SU-DHL-6 (cell line): ENCODE results near the gene BIK.

Source experiments
- H2AFZ ChIP-seq: fragments of 200-600 bp; sonication (generic); 2 replicates; pipeline ENCODE4 v1.6.1; 2014; ENCODE audit warnings: low read depth, mild to moderate bottlenecking, moderate library complexity, mixed read lengths, antibody characterized with exemption, low read length; ENCODE audit not compliant: severe bottlenecking
- H3F3A ChIP-seq: fragments of 200-600 bp; shearing (Covaris generic); 2 replicates; pipeline ENCODE4 v1.6.0; 2016; ENCODE audit warnings: antibody characterized with exemption, mild to moderate bottlenecking; ENCODE audit not compliant: insufficient read depth
- H3K27ac ChIP-seq: fragments of 200-600 bp; sonication (generic); 2 replicates; pipeline ENCODE4 v1.5.1; 2016; ENCODE audit warnings: low read depth, mild to moderate bottlenecking, low read length, moderate library complexity, mixed read lengths
- H3K27me3 ChIP-seq: fragments of 200-600 bp; sonication (generic), shearing (Covaris generic); 2 replicates; pipeline ENCODE4 v1.6.0; 2014; ENCODE audit warnings: mild to moderate bottlenecking, low read length
- H3K36me3 ChIP-seq: fragments of 200-600 bp; sonication (generic); 2 replicates; pipeline ENCODE4 v1.6.1; 2014; ENCODE audit warnings: mild to moderate bottlenecking, low read length, mixed read lengths
- H3K4me2 ChIP-seq: fragments of 300-600, 200-600 bp; shearing (Covaris generic), sonication (generic); 2 replicates; pipeline ENCODE4 v1.6.0; 2014; ENCODE audit warnings: low read length, low read depth, mild to moderate bottlenecking; ENCODE audit not compliant: poor library complexity, severe bottlenecking
- H3K4me3 ChIP-seq: fragments of 200-600 bp; sonication (generic); 2 replicates; pipeline ENCODE4 v1.5.1; 2014; ENCODE audit warnings: antibody characterized with exemption, low read length, mild to moderate bottlenecking, mixed read lengths; ENCODE audit not compliant: insufficient read depth, poor library complexity, severe bottlenecking
- H3K79me2 ChIP-seq: fragments of 200-600 bp; sonication (generic); 2 replicates; pipeline ENCODE4 v1.6.1; 2014; ENCODE audit warnings: mild to moderate bottlenecking, low read length, moderate library complexity; ENCODE audit not compliant: insufficient read depth
- H3K9ac ChIP-seq: fragments of 200-600 bp; sonication (generic); 2 replicates; pipeline ENCODE4 v1.7.0; 2014; ENCODE audit warnings: mild to moderate bottlenecking, low read length
- H3K9me2 ChIP-seq: fragments of 200-600 bp; sonication (generic); replicated peaks from 2 replicates; pipeline ENCODE4 v1.6.1; 2014; ENCODE audit warnings: low read length; ENCODE audit not compliant: insufficient read depth
- H3K9me3 ChIP-seq: fragments of 200-600 bp; sonication (generic); 2 replicates; pipeline ENCODE4 v1.6.1; 2014; ENCODE audit warnings: low read length, mixed read lengths; ENCODE audit not compliant: insufficient read depth
- H4K20me1 ChIP-seq: fragments of 200-600 bp; sonication (generic); 2 replicates; pipeline ENCODE4 v1.6.1; 2014; ENCODE audit warnings: low read depth, mild to moderate bottlenecking, antibody characterized with exemption, low read length, moderate library complexity, mixed read lengths
- CTCF ChIP-seq: fragments of 200-600 bp; sonication (generic); IDR thresholded peaks from one replicate; pipeline ENCODE4 v1.5.1; 2017; ENCODE audit warnings: antibody characterized with exemption, mild to moderate bottlenecking, low read length, moderate library complexity; ENCODE audit not compliant: insufficient read depth, poor library complexity, severe bottlenecking
- EZH2phosphoT487 ChIP-seq: fragments of 200-600 bp; sonication (generic), shearing (Covaris generic); conservative IDR thresholded peaks from 2 replicates; pipeline ENCODE4 v1.6.1; 2018; ENCODE audit warnings: mild to moderate bottlenecking, antibody characterized with exemption, low read length, moderate library complexity, mixed read lengths

Gene BIK

GRCh38 chr22:43163241-43163795 lies 52.8 kb downstream of the BIK start:
- H4K20me1 ChIP-seq = no peaks in the 10 kb centered on the region
- no peaks in the 10 kb centered on the region for H3K79me2 ChIP-seq
- H3K36me3 ChIP-seq = no peaks in the 10 kb centered on the region
- no peaks in the 10 kb centered on the region for H3F3A ChIP-seq
- no peak for TF ChIP-seq EZH2phosphoT487
- no peaks in the 10 kb centered on the region for H3K9me3 ChIP-seq
- H2AFZ ChIP-seq = no peak overlapping the region
- no peak overlapping the region for H3K9ac ChIP-seq
- H3K27me3 ChIP-seq = no peaks in the 10 kb centered on the region
- H3K9me2 ChIP-seq = no peaks in the 10 kb centered on the region
- no peak overlapping the region for H3K27ac ChIP-seq
- H3K4me2 ChIP-seq = no peak overlapping the region
- H3K4me3 ChIP-seq = no peak overlapping the region

GRCh38 chr22:43164636-43165035 lies 54.1 kb downstream of the BIK start:
- Histone ChIP-seq H3K4me3 (no peak overlapping the region), H3K9me3 (no peaks in the 10 kb centered on the region), H2AFZ (no peak overlapping the region), H3K4me2 (no peak overlapping the region), H3K36me3 (no peaks in the 10 kb centered on the region), H3K79me2 (no peaks in the 10 kb centered on the region), H3K9ac (no peak overlapping the region), H3F3A (no peaks in the 10 kb centered on the region), H4K20me1 (no peaks in the 10 kb centered on the region), H3K9me2 (no peaks in the 10 kb centered on the region), H3K27ac (no peak overlapping the region), H3K27me3 (no peaks in the 10 kb centered on the region)
- TF ChIP-seq CTCF = no peak
- TF ChIP-seq EZH2phosphoT487 = no peak

DNA sequence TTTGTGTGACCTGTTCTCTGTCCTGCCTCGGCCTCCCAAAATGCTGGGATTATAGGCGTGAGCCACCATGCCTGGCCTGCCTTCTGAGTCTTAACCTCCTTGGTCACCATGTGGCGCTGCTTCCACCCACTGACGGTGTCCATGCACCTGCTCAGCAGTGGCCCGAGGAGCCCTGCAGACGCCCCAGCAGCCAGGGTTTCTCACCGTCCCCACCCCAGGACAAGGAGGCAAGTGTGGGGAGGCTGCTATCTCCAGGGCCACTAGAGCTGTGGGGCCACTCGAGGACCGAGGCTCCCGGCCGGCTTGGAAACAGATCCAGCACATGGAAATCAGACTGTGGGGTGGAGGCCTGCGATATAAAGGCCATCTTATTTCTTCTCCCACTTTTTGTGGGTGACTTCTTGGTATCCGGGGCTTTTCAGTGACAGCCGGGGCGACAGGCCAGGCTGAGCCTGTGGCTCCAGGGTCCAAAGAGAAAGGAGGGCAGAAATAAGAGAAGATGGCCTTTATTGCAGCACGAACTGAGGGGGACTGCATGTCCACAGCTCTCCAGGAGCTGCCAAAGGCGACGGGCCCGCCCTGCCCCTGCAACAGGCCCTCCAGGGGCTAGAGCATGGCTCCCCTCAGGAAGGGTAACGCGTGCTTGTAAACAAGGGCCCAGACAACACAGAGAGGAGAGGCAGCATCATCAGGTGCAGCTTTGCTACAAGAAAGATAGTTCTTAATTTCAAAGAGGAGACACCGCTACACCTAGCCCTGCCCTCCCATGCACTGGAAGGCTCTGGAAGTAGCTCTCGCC lies 55.8 kb downstream of the BIK start:
- Histone ChIP-seq H3K79me2 (no peaks in the 10 kb centered on the region), H3K4me3 (no peak overlapping the region), H3K27me3 (no peaks in the 10 kb centered on the region), H4K20me1 (no peaks in the 10 kb centered on the region), H3K9me3 (no peaks in the 10 kb centered on the region), H3K9me2 (no peaks in the 10 kb centered on the region), H3K9ac (no peak overlapping the region), H3F3A (no peaks in the 10 kb centered on the region), H3K36me3 (no peaks in the 10 kb centered on the region), H3K27ac (no peak overlapping the region), H2AFZ (no peak overlapping the region), H3K4me2 (no peak overlapping the region)
- no peak for TF ChIP-seq CTCF
- TF ChIP-seq EZH2phosphoT487 = no peak

DNA sequence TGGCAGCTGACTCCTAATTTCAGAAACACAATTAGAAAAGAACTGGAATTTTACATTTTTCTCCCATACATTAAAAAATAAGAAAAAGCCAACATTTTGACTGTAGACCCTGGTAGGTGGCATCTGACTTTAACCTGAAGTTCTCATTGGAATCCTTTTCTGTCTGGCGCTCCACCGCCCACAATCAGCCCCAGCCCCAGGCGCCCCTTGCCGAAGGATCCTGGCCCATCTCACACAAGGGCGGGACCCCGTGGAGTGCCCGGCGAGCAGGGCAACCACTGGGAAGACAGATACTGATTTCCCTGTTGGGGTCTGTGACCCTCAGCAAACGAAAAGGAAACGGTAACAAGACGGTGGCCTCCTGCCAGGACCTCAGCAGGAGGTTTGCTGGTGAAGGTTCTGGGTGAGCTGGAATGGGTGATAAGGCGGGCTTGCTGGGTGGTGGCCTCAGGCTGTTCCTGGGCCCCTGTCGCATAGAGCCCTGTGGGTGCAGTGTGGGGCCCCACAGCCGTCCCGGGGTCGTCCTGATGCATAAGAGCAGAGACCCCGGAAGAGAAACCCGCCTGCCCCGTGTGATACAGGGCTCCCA lies 56.5 kb downstream of the BIK start:
- Histone ChIP-seq H3K9me3 (no peaks in the 10 kb centered on the region), H3K4me2 (no peak overlapping the region), H2AFZ (no peak overlapping the region), H3K36me3 (no peaks in the 10 kb centered on the region), H4K20me1 (no peaks in the 10 kb centered on the region), H3K4me3 (no peak overlapping the region), H3F3A (no peaks in the 10 kb centered on the region), H3K27me3 (no peaks in the 10 kb centered on the region), H3K9me2 (no peaks in the 10 kb centered on the region), H3K9ac (no peak overlapping the region), H3K79me2 (no peaks in the 10 kb centered on the region), H3K27ac (no peak overlapping the region)
- TF ChIP-seq EZH2phosphoT487 = no peak
- TF ChIP-seq CTCF = no peak
